GM12872 (cell line): ENCODE data around the gene ADAMTS20.

Experiments used
- TF ChIP-seq, protein P1 (sequence below): IDR thresholded peaks from 3 replicates; pipeline ENCODE4 v1.5.1; 2011; ENCODE audit warnings: low read depth, mild to moderate bottlenecking, low read length, moderate library complexity; ENCODE audit not compliant: insufficient read depth

Gene ADAMTS20

GRCh38 chr12:43580601-43581000, 28.6 kb upstream of the ADAMTS20 start:
- TF ChIP-seq, protein P1, sequence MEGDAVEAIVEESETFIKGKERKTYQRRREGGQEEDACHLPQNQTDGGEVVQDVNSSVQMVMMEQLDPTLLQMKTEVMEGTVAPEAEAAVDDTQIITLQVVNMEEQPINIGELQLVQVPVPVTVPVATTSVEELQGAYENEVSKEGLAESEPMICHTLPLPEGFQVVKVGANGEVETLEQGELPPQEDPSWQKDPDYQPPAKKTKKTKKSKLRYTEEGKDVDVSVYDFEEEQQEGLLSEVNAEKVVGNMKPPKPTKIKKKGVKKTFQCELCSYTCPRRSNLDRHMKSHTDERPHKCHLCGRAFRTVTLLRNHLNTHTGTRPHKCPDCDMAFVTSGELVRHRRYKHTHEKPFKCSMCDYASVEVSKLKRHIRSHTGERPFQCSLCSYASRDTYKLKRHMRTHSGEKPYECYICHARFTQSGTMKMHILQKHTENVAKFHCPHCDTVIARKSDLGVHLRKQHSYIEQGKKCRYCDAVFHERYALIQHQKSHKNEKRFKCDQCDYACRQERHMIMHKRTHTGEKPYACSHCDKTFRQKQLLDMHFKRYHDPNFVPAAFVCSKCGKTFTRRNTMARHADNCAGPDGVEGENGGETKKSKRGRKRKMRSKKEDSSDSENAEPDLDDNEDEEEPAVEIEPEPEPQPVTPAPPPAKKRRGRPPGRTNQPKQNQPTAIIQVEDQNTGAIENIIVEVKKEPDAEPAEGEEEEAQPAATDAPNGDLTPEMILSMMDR, result no peak

DNA sequence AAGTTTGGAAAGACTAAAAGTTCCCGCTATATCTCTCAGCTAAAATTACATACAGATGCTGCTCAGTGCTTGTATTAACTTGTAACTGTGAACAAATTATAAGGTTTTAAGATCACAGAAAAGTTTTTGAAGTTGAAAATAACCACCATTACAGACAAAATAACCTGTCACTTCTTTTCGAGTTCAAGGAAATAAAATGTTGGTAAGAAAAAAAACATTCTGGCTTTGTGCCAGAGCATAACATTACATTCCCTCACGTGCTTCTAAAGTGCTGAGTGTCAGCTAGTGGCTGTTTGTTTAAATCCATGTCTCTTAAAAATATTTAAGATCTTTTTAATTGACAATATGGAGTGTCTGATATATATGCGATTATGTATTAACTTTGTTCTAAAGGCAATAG, 27.2 kb upstream of the ADAMTS20 start:
- TF ChIP-seq, protein P1, result no peak

DNA sequence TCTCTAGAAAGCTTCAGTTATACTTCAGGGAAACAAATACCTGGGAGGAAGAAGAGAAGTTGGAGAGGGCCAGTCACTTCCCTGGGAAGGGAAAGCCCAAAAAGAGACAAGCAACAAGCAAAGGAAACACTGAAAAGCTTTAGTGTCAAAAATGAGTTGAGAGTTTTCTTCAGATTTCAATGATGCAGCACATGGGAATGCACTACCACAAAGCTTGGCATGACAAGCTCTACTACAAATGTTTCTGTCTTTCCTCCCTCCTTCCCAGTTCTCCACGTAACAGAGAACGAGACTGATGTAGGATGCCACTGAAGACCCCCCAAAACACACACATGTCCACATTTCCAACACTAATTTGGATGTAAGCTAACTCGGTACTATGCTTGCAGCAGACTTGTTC, 26.8 kb upstream of the ADAMTS20 start:
- TF ChIP-seq, protein P1, result no peak

DNA sequence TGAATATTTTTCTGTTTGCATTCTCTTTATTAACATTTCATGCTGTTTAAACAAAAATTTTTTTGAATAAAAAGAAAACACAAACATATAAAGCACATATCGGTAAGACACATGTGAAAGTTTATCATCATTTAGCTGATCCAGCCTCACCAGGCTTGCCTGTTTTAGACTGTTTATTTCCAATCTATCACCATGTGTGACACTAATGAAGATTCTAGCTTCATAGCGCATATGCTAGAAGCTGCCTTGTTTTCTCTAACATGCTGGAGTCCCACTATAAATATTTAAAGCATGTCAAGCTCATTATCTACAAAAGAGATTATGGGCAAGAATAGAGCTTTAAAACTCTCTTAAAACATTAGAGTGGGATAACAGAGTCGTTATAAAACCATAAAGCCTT, 25.4 kb upstream of the ADAMTS20 start:
- TF ChIP-seq, protein P1, result no peak

GRCh38 chr12:43576162-43576561, 24.2 kb upstream of the ADAMTS20 start:
- TF ChIP-seq, protein P1, result no peak

DNA sequence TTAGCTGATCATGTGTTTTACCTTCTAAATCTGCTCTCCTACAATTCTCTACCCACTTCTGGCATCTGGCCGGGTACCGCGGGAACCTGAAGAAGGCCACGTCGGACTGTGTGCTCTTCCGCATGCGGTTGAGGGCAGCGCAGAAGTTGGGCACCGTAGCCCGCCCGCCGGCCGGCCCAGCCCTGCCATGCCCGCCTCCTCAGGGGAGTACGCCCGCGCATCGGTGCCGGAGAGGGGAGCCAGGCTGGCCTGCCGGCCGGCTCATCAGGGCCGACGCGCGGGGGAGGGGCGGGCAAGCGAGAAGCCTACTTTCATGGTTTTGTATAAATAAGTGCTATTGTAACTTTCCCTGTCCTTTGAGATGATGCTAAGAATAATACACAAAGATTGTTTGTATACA, 19.9 kb upstream of the ADAMTS20 start:
- TF ChIP-seq, protein P1, result no peak

- TF ChIP-seq, protein P1, result no peak
Observed at GRCh38 chr12:43556057-43556456, 4.1 kb upstream of the ADAMTS20 start.
